H54 (cell line): Measurements from ENCODE around the gene COL21A1.
A peak's percentile ranks its signal among the peaks of the same experiment; 100 is the strongest.

Experiments used
- DNase-seq: peaks from one replicate; pipeline ENCODE4 v3.0.0; 2011; ENCODE audit warnings: low spot score, mixed read lengths; ENCODE audit not compliant: insufficient read length
- FAIRE-seq: peaks from 3 replicates; lab custom pipeline; 2011; peaks lifted over from hg19 to GRCh38; lab: Jason Lieb, UNC
- POLR2A ChIP-seq: IDR thresholded peaks from 2 replicates; pipeline ENCODE4 v1.6.1; 2011; ENCODE audit warnings: low read depth, mild to moderate bottlenecking, low read length

The COL21A1 gene

DNA sequence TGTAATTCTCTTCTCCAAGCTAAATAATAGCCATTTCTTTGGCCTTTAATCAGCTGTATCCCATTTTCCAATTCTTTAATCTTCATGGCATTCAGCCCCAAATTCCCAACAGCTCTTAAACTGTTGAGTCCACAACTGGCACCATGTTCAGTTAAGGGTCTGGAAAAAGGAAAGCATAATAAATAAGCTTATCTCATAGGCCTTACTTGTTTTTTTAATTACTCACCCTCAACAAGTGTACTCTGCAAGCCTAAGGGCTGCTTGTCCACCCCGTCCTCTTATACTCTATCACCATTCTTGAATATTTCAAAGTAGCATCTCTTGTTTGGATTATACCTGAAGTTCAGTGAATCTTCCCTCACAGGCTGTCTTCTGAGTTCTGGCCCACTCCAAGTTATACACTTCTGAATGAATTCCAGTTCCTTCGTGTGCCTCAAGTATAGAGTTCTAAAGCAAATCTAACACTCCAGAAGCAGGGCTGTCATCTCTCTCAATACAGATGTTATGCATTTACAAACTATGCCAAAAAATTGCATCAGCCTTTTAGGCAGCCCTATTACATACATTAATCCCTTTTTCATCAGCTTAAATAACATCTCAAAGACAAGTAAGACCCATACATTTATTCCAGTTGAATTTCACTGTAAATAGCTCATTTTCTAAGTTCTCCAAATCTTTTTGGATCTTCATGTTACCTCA lies 98.7 kb downstream of the COL21A1 start:
- DNase-seq (no peak), FAIRE-seq (peak; percentile 57)
- TF ChIP-seq POLR2A = no peak

DNA sequence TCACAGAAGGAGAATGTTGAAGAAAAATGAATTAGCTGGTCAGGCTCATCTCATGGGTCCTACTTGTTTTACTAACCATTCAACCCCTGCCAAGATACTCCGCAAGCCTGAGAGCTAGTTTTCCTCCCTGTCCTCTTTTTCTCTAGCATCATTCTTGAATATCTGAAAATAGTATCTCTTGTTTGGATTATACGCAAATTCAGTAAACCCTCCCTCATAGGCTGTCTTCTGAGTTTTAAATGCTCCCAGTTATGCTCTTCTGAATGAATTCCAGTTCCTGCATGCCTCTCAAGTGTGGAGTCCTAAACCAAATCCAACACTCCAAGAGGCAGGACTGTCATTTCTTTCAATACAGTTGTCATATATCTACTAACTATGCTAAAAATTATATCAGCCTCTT lies 99.6 kb downstream of the COL21A1 start:
- no peak for FAIRE-seq
- no peak for TF ChIP-seq POLR2A
- DNase-seq = no peak

DNA sequence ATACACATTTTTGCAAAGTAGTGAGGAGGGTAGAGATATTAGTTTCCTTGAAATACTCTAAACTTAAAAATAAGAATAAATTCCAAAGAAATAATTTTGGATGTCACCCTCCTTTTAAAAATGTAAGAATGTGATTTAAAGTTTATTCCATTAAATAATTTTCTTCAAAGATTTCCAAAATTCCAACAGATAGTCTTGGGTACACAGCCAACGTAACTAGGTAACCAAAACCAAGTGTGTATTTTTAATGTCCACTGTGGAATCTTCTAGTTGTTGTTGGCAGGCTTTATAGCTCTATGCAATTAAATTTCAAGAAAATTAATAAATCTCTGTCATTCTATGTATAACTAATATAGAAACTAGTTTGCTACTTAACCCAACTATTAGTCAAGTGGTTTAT lies 101.3 kb downstream of the COL21A1 start:
- FAIRE-seq (peak; percentile 41), DNase-seq (no peak)
- no peak for TF ChIP-seq POLR2A

DNA sequence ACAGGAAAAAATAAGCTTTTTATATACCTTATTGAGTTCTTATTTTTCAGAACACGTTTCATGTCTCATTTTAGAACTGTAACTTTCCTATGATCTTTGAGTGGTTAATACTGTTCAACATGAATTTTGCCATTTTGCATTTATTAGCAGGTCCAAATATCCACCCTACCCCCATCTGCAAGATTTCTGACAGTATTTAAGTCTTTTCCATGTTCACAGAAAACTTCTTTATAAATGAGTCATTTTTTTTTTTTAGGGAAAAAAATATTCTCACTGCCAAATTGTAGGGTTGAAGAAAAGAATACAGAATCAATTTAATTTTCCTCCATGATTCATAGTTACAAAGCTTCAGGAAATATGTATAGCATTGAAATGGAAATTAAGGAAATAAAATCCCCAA lies 101.8 kb downstream of the COL21A1 start:
- FAIRE-seq (no peak), DNase-seq (no peak)

DNA sequence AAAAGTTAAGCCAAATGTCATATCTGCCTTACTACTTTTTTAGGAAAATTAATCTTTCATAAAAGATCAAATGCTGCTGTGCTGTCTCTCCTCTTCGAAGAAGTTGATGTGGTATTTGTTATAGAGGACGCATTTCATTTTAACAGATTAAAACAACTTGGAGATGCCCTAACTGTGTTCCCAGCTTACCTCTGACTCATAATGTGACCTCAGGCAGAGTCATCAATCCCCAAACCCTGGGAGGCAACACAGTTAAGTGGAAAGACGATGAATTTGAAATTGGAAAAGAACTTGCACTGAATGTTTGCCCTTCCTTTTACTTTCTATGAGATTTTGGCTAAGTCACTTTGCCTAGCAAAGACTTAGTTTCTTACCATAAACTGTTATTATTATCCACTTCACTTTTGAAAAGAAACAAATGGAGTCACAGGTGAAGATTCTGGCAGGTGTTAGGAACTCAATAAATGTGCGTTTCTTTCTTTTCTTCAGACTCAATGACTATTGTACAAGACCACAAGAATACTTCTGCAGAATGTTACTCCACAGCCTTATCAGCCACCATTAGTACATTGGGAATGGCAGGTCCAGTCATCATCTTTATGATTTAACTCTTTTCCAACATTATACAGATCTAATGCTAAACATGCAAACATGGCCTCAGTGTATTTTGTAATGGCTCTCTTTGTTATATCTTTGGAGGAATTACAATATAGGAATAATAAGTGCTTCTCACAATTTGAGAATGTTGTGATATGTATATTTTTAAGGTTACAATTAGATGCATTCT lies 102.6 kb downstream of the COL21A1 start:
- DNase-seq (peak; percentile 41), FAIRE-seq (peak; percentile 100)
- no peak for TF ChIP-seq POLR2A

More for the DNA sequence above, 101.8 kb downstream of the COL21A1 start:
- no peak for TF ChIP-seq POLR2A

DNA sequence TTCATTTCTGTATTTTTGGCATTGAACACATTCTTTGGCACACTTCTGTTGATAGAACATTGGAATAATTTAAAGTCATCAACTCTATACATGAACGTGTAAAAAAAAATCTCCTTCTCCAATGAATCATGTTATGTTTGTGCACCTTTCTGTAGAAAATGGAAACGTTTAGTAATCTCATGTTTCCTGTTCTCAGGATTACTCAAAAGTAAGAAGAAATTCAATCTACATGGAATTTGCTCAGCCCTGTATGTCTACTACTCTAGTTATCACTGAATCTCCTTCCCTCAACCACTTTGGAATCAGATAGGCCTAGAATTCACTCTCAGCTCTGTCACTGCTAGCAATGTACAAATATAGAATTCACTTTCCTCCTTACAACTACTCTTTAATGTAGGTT lies 103.6 kb downstream of the COL21A1 start:
- TF ChIP-seq POLR2A = no peak
- FAIRE-seq (peak; percentile 60), DNase-seq (no peak)

DNA sequence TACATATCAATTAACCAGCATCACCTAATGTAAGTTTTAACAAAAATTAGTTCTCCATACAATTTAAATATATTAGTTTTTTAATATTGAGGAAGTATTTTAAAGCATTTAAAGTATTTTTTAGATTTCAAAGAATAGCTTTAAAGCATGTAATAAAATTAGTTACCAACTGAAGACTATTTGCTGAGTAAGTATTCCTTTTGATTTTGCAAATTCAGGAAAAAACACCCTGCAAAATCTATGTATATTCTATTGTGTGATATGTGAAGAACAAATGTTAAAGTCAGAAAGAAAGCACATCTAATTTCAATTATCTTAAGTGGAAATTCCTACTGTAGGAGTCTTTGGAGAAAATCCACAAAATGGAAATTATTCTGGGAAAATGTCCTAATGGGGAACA lies 107.3 kb downstream of the COL21A1 start:
- no peak for FAIRE-seq
- DNase-seq = no peak
- no peak for TF ChIP-seq POLR2A

DNA sequence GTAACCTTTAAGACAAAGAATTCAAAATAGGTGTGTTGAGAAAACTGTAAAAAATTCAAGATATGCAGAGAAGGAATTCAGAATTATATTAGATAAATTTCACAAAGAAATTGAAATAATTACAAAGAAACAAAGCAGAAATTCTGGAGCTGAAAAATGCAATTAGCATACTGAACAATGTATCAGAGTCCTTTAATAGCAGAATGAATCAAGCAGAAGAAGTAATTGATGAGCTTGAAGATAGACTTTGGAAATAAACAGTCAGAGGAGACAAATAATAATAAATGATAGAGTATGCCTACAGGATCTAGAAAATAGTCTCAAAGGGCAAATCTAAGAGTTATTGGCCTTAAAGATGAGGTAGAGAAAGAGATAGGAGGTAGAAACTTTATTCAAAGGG lies 131.7 kb downstream of the COL21A1 start:
- no peak for FAIRE-seq
- no peak for TF ChIP-seq POLR2A
- DNase-seq = no peak

DNA sequence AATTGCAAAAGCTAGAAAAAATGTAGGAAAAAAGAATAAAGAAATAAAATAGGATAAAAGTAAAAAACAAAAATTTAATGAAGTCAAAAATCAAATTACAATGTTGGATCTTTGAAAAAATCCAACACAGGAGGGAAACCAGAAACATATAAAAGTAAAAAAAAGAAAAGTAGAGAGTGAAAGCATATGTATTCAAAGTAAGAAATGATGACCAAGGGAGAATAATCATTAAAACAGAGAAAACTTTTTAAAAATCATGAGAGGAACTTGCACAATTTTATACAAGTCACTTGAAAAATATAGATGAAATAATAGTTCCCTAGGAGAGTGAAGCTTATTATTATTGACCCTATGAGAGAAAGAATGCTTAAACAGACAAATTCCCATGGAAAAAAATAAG lies 138.2 kb downstream of the COL21A1 start:
- no peak for DNase-seq
- no peak for FAIRE-seq
- TF ChIP-seq POLR2A = no peak

DNA sequence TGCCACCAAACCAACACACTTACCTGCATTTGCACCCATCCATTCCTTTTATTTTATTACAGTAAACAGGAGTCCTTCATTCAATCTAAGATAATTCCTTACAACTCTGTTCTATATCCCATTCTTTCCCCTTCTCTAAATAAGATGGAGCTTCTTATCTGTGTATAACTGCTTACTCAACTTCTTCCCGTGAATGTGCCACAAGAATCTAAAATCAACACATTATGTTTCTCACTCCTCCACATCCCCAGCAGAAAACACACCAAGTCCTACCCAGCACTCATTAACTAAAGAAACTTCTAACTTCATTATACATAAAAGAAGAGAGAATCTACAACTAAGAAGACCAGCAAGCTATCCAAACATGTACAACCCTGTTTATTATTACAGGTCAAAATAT lies 141.1 kb downstream of the COL21A1 start:
- DNase-seq = no peak
- no peak for FAIRE-seq
- no peak for TF ChIP-seq POLR2A

DNA sequence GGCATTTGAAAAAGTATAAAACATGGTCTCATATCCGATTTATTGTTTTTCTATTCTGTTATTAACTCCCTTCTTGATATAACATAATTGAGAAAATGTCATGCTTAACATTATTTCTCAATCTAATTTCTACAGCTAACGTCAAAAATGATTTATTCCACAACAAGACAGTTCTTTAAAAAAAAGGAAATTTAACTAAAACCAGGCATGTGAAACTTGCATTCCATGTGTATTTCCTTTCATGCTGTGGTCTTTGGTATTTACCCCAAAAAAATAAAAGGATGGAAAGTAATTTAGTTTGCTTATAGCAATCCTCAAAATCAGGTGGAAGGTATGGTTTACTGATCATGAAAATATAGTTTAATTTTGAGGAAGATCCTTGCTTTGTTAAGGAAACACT lies 142.8 kb downstream of the COL21A1 start:
- DNase-seq (no peak), FAIRE-seq (peak; percentile 11)
- no peak for TF ChIP-seq POLR2A

DNA sequence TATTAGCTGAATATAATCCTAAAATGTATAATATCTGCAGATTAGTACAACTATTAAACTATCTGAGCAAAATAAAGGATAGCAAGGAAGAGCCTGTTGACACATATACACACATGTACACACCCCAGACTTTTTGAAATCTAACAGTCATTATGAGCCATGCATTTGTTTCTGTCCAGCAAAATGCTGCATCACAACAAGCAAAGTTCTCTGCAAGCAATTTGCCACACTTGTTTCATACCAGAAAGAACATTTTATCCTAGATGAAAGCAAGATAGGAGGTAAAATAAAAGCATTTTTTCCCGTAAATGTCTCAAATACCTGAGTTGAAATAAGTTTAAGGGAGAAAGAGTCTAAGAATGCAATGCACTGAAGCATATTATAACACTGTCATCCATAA lies 145.2 kb downstream of the COL21A1 start:
- FAIRE-seq (peak; percentile 6), DNase-seq (no peak)
- no peak for TF ChIP-seq POLR2A

DNA sequence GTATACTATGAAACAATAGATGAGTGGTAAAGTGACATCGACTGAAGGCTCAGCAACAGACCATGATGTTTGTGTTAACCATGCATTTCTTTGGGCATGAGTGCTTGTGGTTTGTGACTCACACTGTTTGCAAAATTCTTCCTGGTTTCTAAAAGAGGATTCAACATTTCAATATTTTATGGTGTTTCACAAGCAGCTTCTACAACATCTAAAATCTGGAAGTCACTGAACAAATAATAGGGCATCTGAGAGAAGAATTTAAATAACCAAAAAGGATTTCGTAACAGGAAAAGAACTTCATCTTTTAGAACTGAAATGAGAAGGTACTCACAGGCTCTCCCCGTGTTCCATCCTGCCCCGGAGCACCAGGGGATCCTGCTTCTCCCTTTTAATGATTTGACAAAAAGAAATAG lies 146.2 kb downstream of the COL21A1 start:
- DNase-seq (peak; percentile 15), FAIRE-seq (peak; percentile 99)
- no peak for TF ChIP-seq POLR2A

DNA sequence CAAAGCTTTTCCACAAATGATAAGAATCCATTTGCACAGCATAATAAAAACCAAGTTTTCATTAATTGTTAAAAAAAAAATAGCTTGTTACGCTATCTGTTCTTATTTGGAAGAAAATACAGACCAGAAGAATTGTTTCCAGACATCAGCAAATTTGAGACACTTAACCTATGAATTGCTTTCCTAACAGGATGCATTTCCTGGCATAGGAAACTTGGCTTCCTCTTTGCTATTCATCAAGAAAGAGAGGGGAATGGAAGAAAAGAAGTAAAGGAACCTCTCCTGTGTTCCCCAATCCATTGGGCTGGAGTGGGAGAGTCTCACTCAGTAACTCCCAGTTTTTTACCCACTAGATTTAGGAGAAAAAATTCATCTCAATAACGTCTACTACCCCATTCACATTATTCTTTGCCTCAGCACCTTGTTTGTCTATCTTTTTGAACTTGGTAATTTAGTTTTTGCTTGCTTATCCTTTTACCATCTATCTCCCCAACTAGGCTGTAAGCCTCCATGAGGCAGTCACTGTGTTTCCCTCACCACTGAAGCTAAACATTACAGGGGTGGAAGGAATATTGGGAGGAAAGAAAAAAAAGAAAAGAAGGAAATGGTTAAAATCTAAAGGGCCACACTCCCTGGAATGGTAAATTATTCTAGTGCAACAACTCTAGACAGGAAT lies 150.3 kb downstream of the COL21A1 start:
- FAIRE-seq (peak; percentile 93), DNase-seq (no peak)
- no peak for TF ChIP-seq POLR2A
